Measurements from ENCODE around the gene MT1X.

Gene MT1X

GRCh38 chr16:56645311-56645710, 37.0 kb upstream of the MT1X start:
- CTCF ChIA-PET, result interaction anchor here (1.8 kb wide), 1 partner anchor 19 kb away, joined by 4 read pairs; the partner anchor contains the start of gene MT1E
- DNase-seq, result no peak
- H3K27ac Mint-ChIP-seq, result no peak overlapping the region
- H3K4me1 Mint-ChIP-seq, result peaks cover 25% of the 10 kb centered on the region
- H3K36me3 Mint-ChIP-seq, result no peaks in the 10 kb centered on the region
- no peaks in the 10 kb centered on the region for H3K9me3 Mint-ChIP-seq
- H3K4me3 Mint-ChIP-seq, result no peak overlapping the region
- peaks cover 87% of the 10 kb centered on the region for H3K27me3 Mint-ChIP-seq

- H3K36me3 Mint-ChIP-seq, result no peaks in the 10 kb centered on the region
- no peak for DNase-seq
- H3K4me1 Mint-ChIP-seq, result peaks cover 25% of the 10 kb centered on the region
- no peaks in the 10 kb centered on the region for H3K9me3 Mint-ChIP-seq
- no peak overlapping the region for H3K27ac Mint-ChIP-seq
- CTCF ChIA-PET, result no interaction called here
- peaks cover 87% of the 10 kb centered on the region for H3K27me3 Mint-ChIP-seq
- no peak overlapping the region for H3K4me3 Mint-ChIP-seq
Measured at GRCh38 chr16:56645838-56646237, 36.4 kb upstream of the MT1X start.

GRCh38 chr16:56647641-56648431, 34.4 kb upstream of the MT1X start:
- CTCF ChIA-PET, result no interaction called here
- no peaks in the 10 kb centered on the region for H3K36me3 Mint-ChIP-seq
- no peak for DNase-seq
- no peak overlapping the region for H3K4me3 Mint-ChIP-seq
- peaks cover 92% of the 10 kb centered on the region for H3K27me3 Mint-ChIP-seq
- H3K9me3 Mint-ChIP-seq, result no peaks in the 10 kb centered on the region
- H3K27ac Mint-ChIP-seq, result no peak overlapping the region
- peaks cover 19% of the 10 kb centered on the region for H3K4me1 Mint-ChIP-seq

GRCh38 chr16:56649271-56649670, 33.0 kb upstream of the MT1X start:
- no peak for DNase-seq
- CTCF ChIA-PET, result no interaction called here
- Mint-ChIP-seq H3K36me3 (no peaks in the 10 kb centered on the region), H3K27me3 (peaks cover 91% of the 10 kb centered on the region), H3K9me3 (no peaks in the 10 kb centered on the region), H3K27ac (no peak overlapping the region), H3K4me1 (peaks cover 4% of the 10 kb centered on the region), H3K4me3 (no peak overlapping the region)

GRCh38 chr16:56649820-56650219, 32.5 kb upstream of the MT1X start:
- no peak overlapping the region for H3K27ac Mint-ChIP-seq
- H3K36me3 Mint-ChIP-seq, result no peaks in the 10 kb centered on the region
- H3K4me1 Mint-ChIP-seq, result no peaks in the 10 kb centered on the region
- no peak overlapping the region for H3K4me3 Mint-ChIP-seq
- H3K9me3 Mint-ChIP-seq, result no peaks in the 10 kb centered on the region
- peaks cover 91% of the 10 kb centered on the region for H3K27me3 Mint-ChIP-seq
- CTCF ChIA-PET, result no interaction called here
- no peak for DNase-seq

GRCh38 chr16:56651586-56651985, 30.7 kb upstream of the MT1X start, which contains the start of gene MT1B:
Gene MT1B, plus strand, starts transcription at chr16:56651886. Its CDS starts 68 bp downstream, at chr16:56651954.
- CTCF ChIA-PET, result interaction anchor here (1.4 kb wide), 1 partner anchor 8 kb away, joined by 4 read pairs; no protein-coding TSS in a partner anchor
- no peak for DNase-seq
- Mint-ChIP-seq H3K4me1 (no peaks in the 10 kb centered on the region), H3K9me3 (no peaks in the 10 kb centered on the region), H3K27me3 (peaks cover 85% of the 10 kb centered on the region), H3K4me3 (no peak within 1 kb of the TSS), H3K27ac (no peak within 1 kb of the TSS), H3K36me3 (no peaks in the 10 kb centered on the region)

GRCh38 chr16:56652600-56652999, 29.7 kb upstream of the MT1X start:
- peaks cover 6% of the 10 kb centered on the region for H3K4me1 Mint-ChIP-seq
- no peaks in the 10 kb centered on the region for H3K36me3 Mint-ChIP-seq
- no peak for DNase-seq
- no peak overlapping the region for H3K4me3 Mint-ChIP-seq
- no peak overlapping the region for H3K27ac Mint-ChIP-seq
- H3K27me3 Mint-ChIP-seq, result peaks cover 81% of the 10 kb centered on the region
- H3K9me3 Mint-ChIP-seq, result no peaks in the 10 kb centered on the region
- CTCF ChIA-PET, result interaction anchor here (1.4 to 1.5 kb wide), 2 partner anchors 9 to 52 kb away, joined by 3 to 4 read pairs; no protein-coding TSS in a partner anchor

GRCh38 chr16:56653218-56653617, 29.1 kb upstream of the MT1X start:
- DNase-seq, result no peak
- Mint-ChIP-seq H3K36me3 (peaks cover 2% of the 10 kb centered on the region), H3K27ac (no peak overlapping the region), H3K27me3 (peaks cover 79% of the 10 kb centered on the region), H3K9me3 (no peaks in the 10 kb centered on the region), H3K4me1 (peaks cover 11% of the 10 kb centered on the region), H3K4me3 (no peak overlapping the region)
- CTCF ChIA-PET, result interaction anchor here (1.4 to 1.5 kb wide), 2 partner anchors 10 to 52 kb away, joined by 3 to 4 read pairs; no protein-coding TSS in a partner anchor

GRCh38 chr16:56657555-56658326, 24.5 kb upstream of the MT1X start, which contains the start of gene MT1F:
Gene MT1F, plus strand, starts transcription at chr16:56657959. Its CDS starts 100 bp downstream, at chr16:56658059.
- peak within 1 kb of the TSS; percentile 88 for H3K27ac Mint-ChIP-seq

GRCh38 chr16:56658327-56658875, 23.9 kb upstream of the MT1X start:
- peaks cover 7% of the 10 kb centered on the region for H3K36me3 Mint-ChIP-seq
- peak overlapping the region; percentile 98 for H3K4me3 Mint-ChIP-seq
- no peaks in the 10 kb centered on the region for H3K9me3 Mint-ChIP-seq
- H3K4me1 Mint-ChIP-seq, result peaks cover 36% of the 10 kb centered on the region
- peaks cover 58% of the 10 kb centered on the region for H3K27me3 Mint-ChIP-seq
- DNase-seq, result no peak
- CTCF ChIA-PET, result no interaction called here
- H3K27ac Mint-ChIP-seq, result peak overlapping the region; percentile 88

More at GRCh38 chr16:56657555-56658326, 24.5 kb upstream of the MT1X start, which contains the start of gene MT1F:
- H3K4me3 Mint-ChIP-seq, result peak within 1 kb of the TSS; percentile 98
- H3K9me3 Mint-ChIP-seq, result no peaks in the 10 kb centered on the region
- peak; percentile 87 for DNase-seq
- H3K27me3 Mint-ChIP-seq, result peaks cover 58% of the 10 kb centered on the region
- H3K4me1 Mint-ChIP-seq, result peaks cover 31% of the 10 kb centered on the region
- CTCF ChIA-PET, result no interaction called here
- peaks cover 7% of the 10 kb centered on the region for H3K36me3 Mint-ChIP-seq

- CTCF ChIA-PET, result interaction anchor here (1.2 to 2.1 kb wide), 4 partner anchors 11 to 22 kb away, joined by 4 to 6 read pairs (median 5); no protein-coding TSS in a partner anchor
- Mint-ChIP-seq H3K4me1 (peaks cover 41% of the 10 kb centered on the region), H3K9me3 (no peaks in the 10 kb centered on the region), H3K27ac (peak overlapping the region; percentile 9), H3K36me3 (peaks cover 7% of the 10 kb centered on the region), H3K27me3 (peaks cover 70% of the 10 kb centered on the region), H3K4me3 (peak overlapping the region; percentile 79)
- peak; percentile 59 for DNase-seq
Measured at GRCh38 chr16:56662357-56663354, 19.6 kb upstream of the MT1X start.

GRCh38 chr16:56664506-56664905, 17.8 kb upstream of the MT1X start:
- Mint-ChIP-seq H3K27ac (no peak overlapping the region), H3K9me3 (no peaks in the 10 kb centered on the region), H3K4me3 (no peak overlapping the region), H3K4me1 (peaks cover 45% of the 10 kb centered on the region), H3K36me3 (peaks cover 7% of the 10 kb centered on the region), H3K27me3 (peaks cover 77% of the 10 kb centered on the region)
- DNase-seq, result no peak
- CTCF ChIA-PET, result no interaction called here

Measured in activated naive CD4-positive, alpha-beta T cell treated with anti-CD3 and anti-CD28 coated beads, Interleukin-2, amount 10 ng/mL, durations not matched to agents 7 days and 5 days (primary cell).